Breast epithelium (tissue), 3 donors: ENCODE data around the gene DPYSL4.

Source experiments
- POLR2A ChIP-seq: fragments of 450-650 bp; IDR thresholded peaks from one replicate; pipeline ENCODE4 v1.6.1; 2016; ENCODE audit warnings: antibody characterized with exemption, mild to moderate bottlenecking, moderate library complexity
- POLR2AphosphoS5 ChIP-seq, 3 donors: sonication (generic); formaldehyde crosslinking; IDR thresholded peaks; one replicate each; pipeline ENCODE4 v1.6.1; 2017; ENCODE audit warnings: antibody characterized with exemption in 3 of 3
- TF ChIP-seq, protein P1 (sequence below), 3 donors: fragments of 450-650 bp; IDR thresholded peaks; one replicate each; pipeline ENCODE4 v1.5.1; 2016 to 2017; ENCODE audit warnings: antibody characterized with exemption in 3 of 3, mild to moderate bottlenecking in 3 of 3, moderate library complexity in 3 of 3

DNA sequence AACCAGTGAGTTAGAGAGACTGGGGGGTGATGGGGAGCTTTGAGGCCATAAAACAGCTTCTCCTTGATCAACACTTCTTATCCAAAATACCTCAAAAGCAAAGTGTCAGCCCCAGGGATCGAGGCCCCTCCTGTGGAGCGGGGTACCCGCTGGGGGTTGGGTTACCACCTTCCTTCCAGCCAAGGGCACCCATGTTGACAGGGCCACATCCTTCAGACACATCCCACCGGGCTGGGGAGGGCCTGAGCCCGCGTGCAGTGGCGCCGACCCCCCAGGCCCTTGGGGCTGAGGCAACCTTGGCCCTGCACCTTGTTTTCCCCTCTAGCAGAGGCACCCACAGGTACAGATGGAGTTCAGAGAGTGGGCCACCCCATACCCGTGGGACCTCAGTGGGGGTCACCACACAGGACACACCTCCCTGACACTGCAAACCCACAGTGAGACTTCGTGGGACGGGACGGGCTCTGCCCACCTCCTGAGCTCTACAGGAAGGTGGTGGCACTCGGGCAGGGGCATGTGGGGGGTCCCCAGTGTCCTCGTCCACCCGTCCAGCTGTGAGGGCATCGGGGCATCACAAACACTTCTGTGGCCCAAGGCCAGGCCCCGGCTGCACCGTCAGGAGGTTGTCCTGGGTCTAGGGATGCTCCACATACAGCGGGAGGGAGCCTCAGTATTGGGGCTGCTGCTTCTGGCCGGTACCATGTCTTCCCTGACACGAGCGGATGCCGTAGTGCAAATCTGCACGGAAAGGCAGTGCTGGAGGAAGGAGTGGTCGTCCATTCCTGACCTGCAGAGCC, 10.7 kb downstream of the DPYSL4 start:
- TF ChIP-seq, protein P1, sequence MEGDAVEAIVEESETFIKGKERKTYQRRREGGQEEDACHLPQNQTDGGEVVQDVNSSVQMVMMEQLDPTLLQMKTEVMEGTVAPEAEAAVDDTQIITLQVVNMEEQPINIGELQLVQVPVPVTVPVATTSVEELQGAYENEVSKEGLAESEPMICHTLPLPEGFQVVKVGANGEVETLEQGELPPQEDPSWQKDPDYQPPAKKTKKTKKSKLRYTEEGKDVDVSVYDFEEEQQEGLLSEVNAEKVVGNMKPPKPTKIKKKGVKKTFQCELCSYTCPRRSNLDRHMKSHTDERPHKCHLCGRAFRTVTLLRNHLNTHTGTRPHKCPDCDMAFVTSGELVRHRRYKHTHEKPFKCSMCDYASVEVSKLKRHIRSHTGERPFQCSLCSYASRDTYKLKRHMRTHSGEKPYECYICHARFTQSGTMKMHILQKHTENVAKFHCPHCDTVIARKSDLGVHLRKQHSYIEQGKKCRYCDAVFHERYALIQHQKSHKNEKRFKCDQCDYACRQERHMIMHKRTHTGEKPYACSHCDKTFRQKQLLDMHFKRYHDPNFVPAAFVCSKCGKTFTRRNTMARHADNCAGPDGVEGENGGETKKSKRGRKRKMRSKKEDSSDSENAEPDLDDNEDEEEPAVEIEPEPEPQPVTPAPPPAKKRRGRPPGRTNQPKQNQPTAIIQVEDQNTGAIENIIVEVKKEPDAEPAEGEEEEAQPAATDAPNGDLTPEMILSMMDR (IDR thresholded peaks at IDR 0.05), result no peak
- TF ChIP-seq POLR2A, result no peak
- no peak for TF ChIP-seq POLR2AphosphoS5 (IDR thresholded peaks at IDR 0.05)
